ENCODE results near the gene AP4M1.

DNA sequence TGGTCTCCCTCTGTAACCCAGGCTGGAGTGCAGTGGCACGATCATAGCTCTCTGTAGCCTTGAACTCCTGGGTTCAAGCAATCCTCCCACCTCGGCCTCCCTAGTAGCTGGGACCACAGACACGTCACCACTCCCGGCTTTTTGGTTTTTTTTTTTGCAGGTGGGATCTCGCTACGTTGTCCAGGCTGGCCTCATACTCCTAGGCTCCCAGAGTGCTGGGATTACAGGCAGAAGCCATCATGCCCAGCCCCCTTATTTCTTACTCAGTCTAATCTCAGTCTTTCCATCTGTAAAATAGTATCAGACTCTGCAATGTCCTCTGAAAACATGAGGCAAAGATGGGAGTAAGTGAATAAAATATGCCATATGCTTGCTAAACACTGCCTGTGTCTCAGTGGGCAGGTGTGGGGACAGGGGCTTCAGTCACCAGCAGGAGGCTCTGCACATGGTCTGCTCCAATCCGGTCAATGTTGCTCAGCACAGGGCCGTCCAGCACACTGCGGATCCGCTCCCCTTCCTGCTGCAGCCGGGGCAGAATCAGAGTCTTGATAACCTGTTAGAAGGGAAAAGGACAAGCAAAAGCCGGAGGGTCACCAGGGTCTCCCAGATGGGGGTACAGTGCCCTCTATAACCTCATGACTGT is 8.2 kb downstream of the AP4M1 start:
- TF ChIP-seq, protein P1, sequence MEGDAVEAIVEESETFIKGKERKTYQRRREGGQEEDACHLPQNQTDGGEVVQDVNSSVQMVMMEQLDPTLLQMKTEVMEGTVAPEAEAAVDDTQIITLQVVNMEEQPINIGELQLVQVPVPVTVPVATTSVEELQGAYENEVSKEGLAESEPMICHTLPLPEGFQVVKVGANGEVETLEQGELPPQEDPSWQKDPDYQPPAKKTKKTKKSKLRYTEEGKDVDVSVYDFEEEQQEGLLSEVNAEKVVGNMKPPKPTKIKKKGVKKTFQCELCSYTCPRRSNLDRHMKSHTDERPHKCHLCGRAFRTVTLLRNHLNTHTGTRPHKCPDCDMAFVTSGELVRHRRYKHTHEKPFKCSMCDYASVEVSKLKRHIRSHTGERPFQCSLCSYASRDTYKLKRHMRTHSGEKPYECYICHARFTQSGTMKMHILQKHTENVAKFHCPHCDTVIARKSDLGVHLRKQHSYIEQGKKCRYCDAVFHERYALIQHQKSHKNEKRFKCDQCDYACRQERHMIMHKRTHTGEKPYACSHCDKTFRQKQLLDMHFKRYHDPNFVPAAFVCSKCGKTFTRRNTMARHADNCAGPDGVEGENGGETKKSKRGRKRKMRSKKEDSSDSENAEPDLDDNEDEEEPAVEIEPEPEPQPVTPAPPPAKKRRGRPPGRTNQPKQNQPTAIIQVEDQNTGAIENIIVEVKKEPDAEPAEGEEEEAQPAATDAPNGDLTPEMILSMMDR (IDR thresholded peaks at IDR 0.05) = no peak
- TF ChIP-seq RNF2 (IDR thresholded peaks at IDR 0.05; ENCODE audit: borderline replicate concordance, low read depth) (no peak), POLR2A (IDR thresholded peaks at IDR 0.05; ENCODE audit: low read length) (no peak), RCOR1 (IDR thresholded peaks at IDR 0.05; ENCODE audit: low read depth, low read length) (no peak), KDM1A (IDR thresholded peaks at IDR 0.05; ENCODE audit: low read depth) (no peak), ESRRA (IDR thresholded peaks at IDR 0.05; ENCODE audit: borderline replicate concordance, low read length) (no peak)

Data from A549 (cell line).